GM19025 (cell line): ENCODE data around the gene HNRNPH3.
"Not testable (repeated sequence)": the region's sequence is repeated elsewhere in the genome, so short reads cannot be mapped to it uniquely, and the experiment has no call there.

Experiments used
- ATAC-seq: cut with Tn5 transposase; IDR thresholded peaks from one replicate; pipeline ENCODE4 v1.9.1; 2021; ENCODE audit warnings: mild to moderate bottlenecking, low read depth, moderate library complexity; ENCODE audit not compliant: unreplicated experiment

HNRNPH3 gene

GRCh38 chr10:68331455-68332258 lies at the start of gene HNRNPH3:
Gene HNRNPH3, plus strand, starts transcription at chr10:68332064. Its CDS starts 5,158 bp downstream, at chr10:68337222.
- ATAC-seq: peak; percentile 75

- ATAC-seq: no peak
These were observed 47.5 kb upstream of the HNRNPH3 start for GRCh38 chr10:68284062-68285001.

- ATAC-seq: no peak
These were observed 43.1 kb upstream of the HNRNPH3 start for GRCh38 chr10:68288717-68289116.

- ATAC-seq: no peak
These were observed 41.1 kb upstream of the HNRNPH3 start for GRCh38 chr10:68290736-68291135.

GRCh38 chr10:68296843-68297663 lies 34.8 kb upstream of the HNRNPH3 start:
- ATAC-seq: no peak

GRCh38 chr10:68301301-68301700 lies 30.6 kb upstream of the HNRNPH3 start:
- ATAC-seq: no peak

- ATAC-seq: no peak
These were observed 29.9 kb upstream of the HNRNPH3 start for GRCh38 chr10:68301790-68302502.

- ATAC-seq: no peak
These were observed 29.4 kb upstream of the HNRNPH3 start for GRCh38 chr10:68302503-68302823.

- no peak for ATAC-seq
These were observed 29.0 kb upstream of the HNRNPH3 start for GRCh38 chr10:68302871-68303270.

- ATAC-seq: no peak
These were observed 27.9 kb upstream of the HNRNPH3 start for GRCh38 chr10:68303849-68304412.

- ATAC-seq: no peak
These were observed 26.0 kb upstream of the HNRNPH3 start for GRCh38 chr10:68305854-68306253.

GRCh38 chr10:68310531-68310930 lies 21.3 kb upstream of the HNRNPH3 start:
- no peak for ATAC-seq

- ATAC-seq: not testable (repeated sequence)
These were observed 16.9 kb upstream of the HNRNPH3 start for GRCh38 chr10:68314930-68315329.

- no peak for ATAC-seq
These were observed 16.3 kb upstream of the HNRNPH3 start for GRCh38 chr10:68315582-68315981.

GRCh38 chr10:68318331-68319059 lies 13.4 kb upstream of the HNRNPH3 start:
- no peak for ATAC-seq

GRCh38 chr10:68324396-68324795 lies 7.5 kb upstream of the HNRNPH3 start:
- ATAC-seq: not testable (repeated sequence)

GRCh38 chr10:68327889-68328786 lies 3.7 kb upstream of the HNRNPH3 start:
- no peak for ATAC-seq

GRCh38 chr10:68329506-68329861 lies 2.4 kb upstream of the HNRNPH3 start:
- ATAC-seq: no peak
